HG03520 (cell line): ENCODE results near the gene ATP8A1.
"Not testable (repeated sequence)": the region's sequence is repeated elsewhere in the genome, so short reads cannot be mapped to it uniquely, and the experiment has no call there.

ENCODE experiments used
- ATAC-seq: cut with Tn5 transposase; IDR thresholded peaks from one replicate; pipeline ENCODE4 v1.9.1; 2021; ENCODE audit warnings: mild to moderate bottlenecking, moderate library complexity; ENCODE audit not compliant: unreplicated experiment

ATP8A1 gene

GRCh38 chr4:42377497-42377896 lies 279.4 kb downstream of the ATP8A1 start:
- no peak for ATAC-seq

- ATAC-seq: not testable (repeated sequence)
These were observed 284.6 kb downstream of the ATP8A1 start for GRCh38 chr4:42372303-42372702.

GRCh38 chr4:42371305-42372252 lies 285.3 kb downstream of the ATP8A1 start:
- peak; percentile 46 for ATAC-seq

GRCh38 chr4:42369489-42369888 lies 287.4 kb downstream of the ATP8A1 start:
- no peak for ATAC-seq

- no peak for ATAC-seq
These were observed 289.9 kb downstream of the ATP8A1 start for GRCh38 chr4:42366959-42367358.

- ATAC-seq: no peak
These were observed 292.4 kb downstream of the ATP8A1 start for GRCh38 chr4:42364266-42365053.

GRCh38 chr4:42363614-42364013 lies 293.3 kb downstream of the ATP8A1 start:
- no peak for ATAC-seq

- ATAC-seq: no peak
These were observed 294.3 kb downstream of the ATP8A1 start for GRCh38 chr4:42362591-42362990.

GRCh38 chr4:42361456-42361855 lies 295.4 kb downstream of the ATP8A1 start:
- no peak for ATAC-seq

- ATAC-seq: no peak
These were observed 296.6 kb downstream of the ATP8A1 start for GRCh38 chr4:42360256-42360669.

- no peak for ATAC-seq
These were observed 297.2 kb downstream of the ATP8A1 start for GRCh38 chr4:42359711-42360110.
